Neuronal stem cell (in vitro differentiated cells): Measurements from ENCODE around the gene GPD1.

Experiments
- DNase-seq: peaks from one replicate; pipeline ENCODE4 v3.0.0-alpha.2; 2013; ENCODE audit warnings: low spot score
- H2AFZ ChIP-seq: one replicate; pipeline ENCODE4 v1.6.1; 2013; ENCODE audit warnings: mild to moderate bottlenecking, low read length, inconsistent platforms
- H2AK5ac ChIP-seq: 2 replicates; pipeline ENCODE4 v1.6.1; 2013; ENCODE audit warnings: low read depth, mild to moderate bottlenecking, inconsistent platforms, low read length, moderate library complexity, mixed read lengths
- H2BK120ac ChIP-seq: 2 replicates; pipeline ENCODE4 v1.6.1; 2013; ENCODE audit warnings: low read depth, mild to moderate bottlenecking, inconsistent platforms, low read length, moderate library complexity, mixed read lengths
- H2BK12ac ChIP-seq: one replicate; pipeline ENCODE4 v1.6.1; 2013; ENCODE audit warnings: low read length, inconsistent platforms
- H2BK15ac ChIP-seq: 2 replicates; pipeline ENCODE4 v1.6.1; 2013; ENCODE audit warnings: mild to moderate bottlenecking, low read length, inconsistent platforms, mixed read lengths
- H2BK5ac ChIP-seq: one replicate; pipeline ENCODE4 v1.6.1; 2013; ENCODE audit warnings: inconsistent platforms, mild to moderate bottlenecking, low read length, moderate library complexity
- H3K14ac ChIP-seq: one replicate; pipeline ENCODE4 v1.6.1; 2013; ENCODE audit warnings: low read length, inconsistent platforms
- H3K18ac ChIP-seq: 2 replicates; pipeline ENCODE4 v1.6.1; 2013; ENCODE audit warnings: low read length, inconsistent platforms
- H3K23ac ChIP-seq: 2 replicates; pipeline ENCODE4 v1.6.1; 2013; ENCODE audit warnings: low read depth, mild to moderate bottlenecking, mixed read lengths, low read length, inconsistent platforms; ENCODE audit not compliant: poor library complexity
- H3K27ac ChIP-seq: replicated peaks from 3 replicates; pipeline ENCODE4 v1.5.1; 2013; ENCODE audit warnings: low read length, inconsistent platforms
- H3K27me3 ChIP-seq, 3 experiments: 2 replicates each; pipeline ENCODE4 v1.6.1; 2013; ENCODE audit warnings: low read length in 3 of 3, mild to moderate bottlenecking in 2 of 3, inconsistent platforms in 1 of 3, low read depth in 1 of 3, mixed read lengths in 1 of 3, moderate library complexity in 1 of 3; ENCODE audit not compliant: control insufficient read depth in 3 of 3, insufficient read depth in 3 of 3
- H3K36me3 ChIP-seq, 2 donors: replicated peaks in 1 of 2; 2 replicates each; pipeline ENCODE4 v1.6.1; 2013; ENCODE audit warnings: low read length in 2 of 2; ENCODE audit not compliant: control insufficient read depth in 2 of 2, insufficient read depth in 2 of 2
- H3K4ac ChIP-seq: 2 replicates; pipeline ENCODE4 v1.6.1; 2013; ENCODE audit warnings: inconsistent platforms, mild to moderate bottlenecking, low read length, moderate library complexity
- H3K4me1 ChIP-seq, 2 donors: 1 replicate in 1 of 2; 2 replicates in 1 of 2; pipeline ENCODE4 v1.6.1; 2013; ENCODE audit warnings: low read length in 2 of 2, low read depth in 1 of 2; ENCODE audit not compliant: control insufficient read depth in 2 of 2, insufficient read depth in 1 of 2
- H3K4me2 ChIP-seq: one replicate; pipeline ENCODE4 v1.6.1; 2013; ENCODE audit warnings: mild to moderate bottlenecking, low read length, inconsistent platforms; ENCODE audit not compliant: insufficient read depth, poor library complexity, severe bottlenecking
- H3K4me3 ChIP-seq, 2 donors: 2 replicates each; pipeline ENCODE4 v1.5.1; 2013; ENCODE audit warnings: low read length in 2 of 2, mild to moderate bottlenecking in 2 of 2, inconsistent platforms in 1 of 2, moderate library complexity in 1 of 2
- H3K79me1 ChIP-seq: one replicate; pipeline ENCODE4 v1.6.1; 2013; ENCODE audit warnings: low read depth, mild to moderate bottlenecking, inconsistent platforms, low read length, moderate library complexity
- H3K9ac ChIP-seq: one replicate; pipeline ENCODE4 v1.6.1; 2013; ENCODE audit warnings: mild to moderate bottlenecking, low read depth, low read length, inconsistent platforms; ENCODE audit not compliant: poor library complexity
- H3K9me3 ChIP-seq, 2 donors: replicated peaks in 1 of 2; 2 replicates each; pipeline versions ENCODE3 to v1.6.1; 2013; ENCODE audit warnings: low read length in 2 of 2, mild to moderate bottlenecking in 2 of 2, inconsistent platforms in 1 of 2, low read depth in 1 of 2, mixed read lengths in 1 of 2, moderate library complexity in 1 of 2; ENCODE audit not compliant: control insufficient read depth in 2 of 2, insufficient read depth in 1 of 2
- H4K8ac ChIP-seq: one replicate; pipeline ENCODE4 v1.6.1; 2013; ENCODE audit warnings: low read depth, mild to moderate bottlenecking, inconsistent platforms, low read length, moderate library complexity
- H4K91ac ChIP-seq: one replicate; pipeline ENCODE4 v1.6.1; 2013; ENCODE audit warnings: low read length, low read depth, mild to moderate bottlenecking, inconsistent platforms; ENCODE audit not compliant: poor library complexity
- WGBS, 2 donors: extraction: QIAGEN DNeasy Blood & Tissue Kit; methylation state at CpG; one replicate each; pipeline ENCODE4 v1.1.7; 2013; ENCODE audit warnings: missing lambda C conversion rate in 2 of 2, mixed read lengths in 1 of 2; ENCODE audit not compliant: insufficient read length in 2 of 2, insufficient replicate concordance in 1 of 2; ENCODE audit errors: extremely low coverage in 2 of 2; 5-methylcytosine and 5-hydroxymethylcytosine counted together

GPD1 gene

GRCh38 chr12:50086148-50086547 lies 17.7 kb upstream of the GPD1 start:
- H3K27ac ChIP-seq: no peak overlapping the region
- H3K79me1 ChIP-seq: no peaks in the 10 kb centered on the region
- peaks cover 37 to 53% of the 10 kb centered on the region in 2 donors for H3K36me3 ChIP-seq
- no peak overlapping the region for H2AK5ac ChIP-seq
- H3K4me1 ChIP-seq: peaks cover 4 to 18% of the 10 kb centered on the region in 2 donors
- no peak overlapping the region for H4K91ac ChIP-seq
- no peak overlapping the region for H2AFZ ChIP-seq
- no peak overlapping the region for H2BK5ac ChIP-seq
- peak overlapping the region; percentile 60 for H3K4me2 ChIP-seq
- no peak overlapping the region for H2BK15ac ChIP-seq
- H3K14ac ChIP-seq: no peak overlapping the region
- no CpG with 5 or more reads among the region's 5 CpGs for WGBS, 2 donors
- peak overlapping the region; percentile 60 to 86 for H3K4me3 ChIP-seq
- H3K23ac ChIP-seq: no peak overlapping the region
- no peak overlapping the region for H3K18ac ChIP-seq
- H3K4ac ChIP-seq: no peak overlapping the region
- no peaks in the 10 kb centered on the region for H3K27me3 ChIP-seq
- DNase-seq: no peak
- H3K9ac ChIP-seq: no peak overlapping the region
- H4K8ac ChIP-seq: no peak overlapping the region
- no peaks in the 10 kb centered on the region for H3K9me3 ChIP-seq
- no peak overlapping the region for H2BK120ac ChIP-seq
- no peak overlapping the region for H2BK12ac ChIP-seq

GRCh38 chr12:50087151-50087550 lies 16.7 kb upstream of the GPD1 start:
- no CpG with 5 or more reads among the region's 9 CpGs for WGBS, 2 donors
- Histone ChIP-seq H2BK15ac (no peak overlapping the region), H4K91ac (no peak overlapping the region), H2BK12ac (no peak overlapping the region), H3K27ac (no peak overlapping the region), H3K79me1 (no peaks in the 10 kb centered on the region), H2BK5ac (no peak overlapping the region), H2AK5ac (no peak overlapping the region), H3K4me3 (no peak overlapping the region), H3K23ac (no peak overlapping the region), H3K9ac (no peak overlapping the region), H3K9me3 (no peaks in the 10 kb centered on the region), H2BK120ac (no peak overlapping the region), H3K27me3 (no peaks in the 10 kb centered on the region), H3K14ac (no peak overlapping the region), H3K18ac (no peak overlapping the region), H3K4me1 (peaks cover 3 to 14% of the 10 kb centered on the region in 2 donors), H3K4me2 (no peak overlapping the region), H3K36me3 (peaks cover 42 to 63% of the 10 kb centered on the region in 2 donors), H3K4ac (no peak overlapping the region), H4K8ac (no peak overlapping the region), H2AFZ (no peak overlapping the region)
- no peak for DNase-seq

GRCh38 chr12:50087995-50088394 lies 15.8 kb upstream of the GPD1 start:
- peaks cover 44 to 71% of the 10 kb centered on the region in 2 donors for H3K36me3 ChIP-seq
- no peak overlapping the region for H2AFZ ChIP-seq
- no peaks in the 10 kb centered on the region for H3K9me3 ChIP-seq
- peaks cover 2% of the 10 kb centered on the region for H3K79me1 ChIP-seq
- H4K8ac ChIP-seq: no peak overlapping the region
- no peak overlapping the region for H4K91ac ChIP-seq
- no peak overlapping the region for H2BK120ac ChIP-seq
- H2BK12ac ChIP-seq: no peak overlapping the region
- no peak overlapping the region for H2BK5ac ChIP-seq
- H3K4me2 ChIP-seq: no peak overlapping the region
- no peak overlapping the region for H2AK5ac ChIP-seq
- no peak overlapping the region for H3K27ac ChIP-seq
- no peak overlapping the region for H3K14ac ChIP-seq
- no peak overlapping the region for H2BK15ac ChIP-seq
- no peak overlapping the region for H3K4ac ChIP-seq
- no peak for DNase-seq
- H3K18ac ChIP-seq: no peak overlapping the region
- no CpG with 5 or more reads among the region's 3 CpGs for WGBS, 2 donors
- no peak overlapping the region for H3K9ac ChIP-seq
- H3K23ac ChIP-seq: no peak overlapping the region
- no peaks in the 10 kb centered on the region for H3K27me3 ChIP-seq
- no peak overlapping the region for H3K4me3 ChIP-seq
- peaks cover 3 to 6% of the 10 kb centered on the region in 2 donors for H3K4me1 ChIP-seq

- no peak overlapping the region for H2BK120ac ChIP-seq
- H3K18ac ChIP-seq: no peak overlapping the region
- H4K8ac ChIP-seq: no peak overlapping the region
- H3K79me1 ChIP-seq: peaks cover 2% of the 10 kb centered on the region
- peaks cover 3 to 6% of the 10 kb centered on the region in 2 donors for H3K4me1 ChIP-seq
- no peak overlapping the region for H2BK12ac ChIP-seq
- no peak overlapping the region for H2BK5ac ChIP-seq
- DNase-seq: no peak
- no peak overlapping the region for H2BK15ac ChIP-seq
- no peak overlapping the region for H3K27ac ChIP-seq
- H3K4ac ChIP-seq: no peak overlapping the region
- no peak overlapping the region for H2AK5ac ChIP-seq
- no CpG with 5 or more reads among the region's 3 CpGs for WGBS, 2 donors
- no peak overlapping the region for H3K4me3 ChIP-seq
- H4K91ac ChIP-seq: no peak overlapping the region
- no peaks in the 10 kb centered on the region for H3K27me3 ChIP-seq
- H3K23ac ChIP-seq: no peak overlapping the region
- H3K4me2 ChIP-seq: no peak overlapping the region
- H3K36me3 ChIP-seq: peaks cover 49 to 79% of the 10 kb centered on the region in 2 donors
- no peak overlapping the region for H2AFZ ChIP-seq
- no peak overlapping the region for H3K9ac ChIP-seq
- H3K14ac ChIP-seq: no peak overlapping the region
- H3K9me3 ChIP-seq: no peaks in the 10 kb centered on the region
Measured at GRCh38 chr12:50088577-50089335, 15.1 kb upstream of the GPD1 start.
